Smooth muscle cell of bladder (primary cell): ENCODE results near the gene MAB21L4. TPM values are rescaled to one million over a fixed set of nuclear protein-coding genes. Genes with fewer than 3 reads are reported as not detected.

ENCODE experiments used
- total RNA-seq: library from RNA; depleted of rRNA; stranded (reverse); fragments of >200 nt; gene quantifications from 2 replicates; pipeline ENCODE4 v1.2.3, GENCODE V29; 2014

MAB21L4 gene
- not detected in 2 replicates for total RNA-seq

GRCh38 chr2:240895656-240896388, at the start of gene MAB21L4:
Gene MAB21L4 (minus strand): TSS chr2:240896156. CDS start chr2:240895997, 159 bp downstream.

GRCh38 chr2:240906141-240906910, 10.4 kb upstream of the MAB21L4 start, which contains the start of gene CROCC2:
Gene CROCC2 (plus strand): TSS chr2:240906336. CDS start chr2:240906514, 178 bp downstream.

GRCh38 chr2:240868286-240869108, 27.5 kb downstream of the MAB21L4 start, which contains the start of gene AGXT:
Gene AGXT (plus strand): TSS chr2:240868824. CDS start chr2:240868866, 42 bp downstream.

Other genes starting within 250 kb of the MAB21L4 start
- not detected in 2 replicates for gene AQP12B, start 213.3 kb downstream of the MAB21L4 start, total RNA-seq
- gene AQP12A, start 204.3 kb downstream of the MAB21L4 start, total RNA-seq, result not detected in 2 replicates
- not detected in 2 replicates for gene KIF1A, start 75.9 kb downstream of the MAB21L4 start, total RNA-seq
- gene AGXT, start 27.3 kb downstream of the MAB21L4 start, total RNA-seq, result 0.14 TPM in 1 of 2 replicates, not detected in the other
- 0.09 and 0.14 TPM in 2 replicates for gene CROCC2, start 10.2 kb upstream of the MAB21L4 start, total RNA-seq
- 12.6 and 19.5 TPM in 2 replicates for gene SNED1, start 102.5 kb upstream of the MAB21L4 start, total RNA-seq
- gene MTERF4, start 206.1 kb upstream of the MAB21L4 start, total RNA-seq, result 28.6 and 36.9 TPM in 2 replicates